ENCODE results near the gene LRRC74A. TPM values are rescaled to one million over a fixed set of nuclear protein-coding genes. Genes with fewer than 3 reads are reported as not detected.

The LRRC74A gene
- total and polyA plus RNA-seq, 9 of the 15 experiments (the other 6 are each of a cell fraction or from before 2014, with no cell fraction given) = not detected

DNA sequence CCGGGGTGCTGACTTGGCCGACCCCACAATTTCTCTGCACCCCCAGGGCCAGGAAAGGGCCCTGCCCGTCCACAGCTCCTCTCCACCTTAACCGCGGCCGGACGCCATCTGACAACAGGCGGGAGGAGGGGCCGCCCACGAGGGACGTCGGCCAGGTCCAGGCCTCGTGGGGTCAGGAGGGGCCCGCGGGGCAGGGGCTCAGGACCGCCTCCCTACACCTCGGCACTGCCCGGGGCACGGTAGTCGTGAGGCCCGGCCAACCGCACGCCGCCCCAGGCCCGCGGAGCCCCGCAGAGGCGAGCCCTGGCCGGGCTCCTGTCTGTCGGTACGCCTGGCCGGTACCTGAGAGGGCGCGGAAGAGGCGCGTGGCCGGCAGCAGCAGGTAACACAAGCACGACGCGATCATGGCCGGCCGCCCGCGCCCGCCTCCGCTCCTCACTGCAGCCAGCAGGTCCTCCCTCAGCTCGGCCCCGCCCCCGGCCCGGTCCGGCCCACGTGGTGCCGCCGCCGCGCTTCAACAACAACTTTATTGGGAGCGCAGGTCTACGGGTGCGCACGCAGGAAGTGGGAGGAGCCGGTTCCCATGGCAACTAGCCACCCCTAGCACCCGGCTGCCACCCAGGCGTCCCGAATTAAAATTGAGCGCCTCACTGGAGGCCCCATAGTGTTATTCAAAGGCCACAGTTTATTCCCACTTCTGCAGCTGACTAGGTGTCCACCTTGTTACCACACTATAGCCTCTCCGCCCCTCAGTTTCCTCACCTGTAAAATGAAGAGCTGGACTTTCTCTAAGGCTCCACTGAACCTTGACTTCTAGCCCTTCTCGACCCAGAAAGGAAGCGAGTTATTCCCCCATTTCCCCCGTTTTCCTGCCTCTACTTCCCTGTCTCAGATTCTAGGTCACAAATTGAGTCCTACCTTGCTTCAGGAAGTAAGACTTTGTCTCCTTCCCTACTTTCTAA is 13.5 kb upstream of the LRRC74A start, which contains the start of gene ANGEL1 (continued):
- TF ChIP-seq MXD1 (CRISPR knock-in tag; IDR thresholded peaks at IDR 0.05; ENCODE audit: borderline replicate concordance, poor library complexity, severe bottlenecking) (peak; percentile 90), PML (IDR thresholded peaks at IDR 0.05; ENCODE audit: low read length) (peak; percentile 40; the same call in 1 of the 2 replicates), ZBTB7A (IDR thresholded peaks at IDR 0.05; ENCODE audit: borderline replicate concordance, control insufficient read depth, low read depth, low read length) (no peak; the same call in 1 of the 2 replicates), RB1 (IDR thresholded peaks at IDR 0.05; ENCODE audit: low read depth) (peak; percentile 94), ZNF592 (IDR thresholded peaks at IDR 0.05) (peak; percentile 48; the same call in 1 of the 2 replicates), HNRNPK (IDR thresholded peaks at IDR 0.05; ENCODE audit: low read depth, low read length, poor library complexity, severe bottlenecking) (no peak), CREB1 (IDR thresholded peaks at IDR 0.05) (peak; percentile 58), CREB1 (CRISPR knock-in tag; IDR thresholded peaks at IDR 0.05) (peak; percentile 67; the same call in 1 of the 2 replicates), SMARCB1 (IDR thresholded peaks at IDR 0.05; ENCODE audit: insufficient read length, low read depth) (no peak), CLOCK (CRISPR knock-in tag; IDR thresholded peaks at IDR 0.05; ENCODE audit: borderline replicate concordance) (no peak), MXI1 (IDR thresholded peaks at IDR 0.05; ENCODE audit: low read depth, low read length) (peak; percentile 94), HDAC1 (IDR thresholded peaks at IDR 0.05) (peak in 1 of 2 experiments; percentile 67; a peak in 1 of 4 replicates), CCNT2 (IDR thresholded peaks at IDR 0.05; ENCODE audit: borderline replicate concordance, extremely low read depth, insufficient read length, low read depth, low read length) (peak; percentile 73), EWSR1 (IDR thresholded peaks at IDR 0.05; ENCODE audit: borderline replicate concordance, low read depth, partially characterized antibody) (no peak), PTBP1 (IDR thresholded peaks at IDR 0.05; ENCODE audit: low read depth, low read length) (no peak)
- TF ChIP-seq, protein P1, sequence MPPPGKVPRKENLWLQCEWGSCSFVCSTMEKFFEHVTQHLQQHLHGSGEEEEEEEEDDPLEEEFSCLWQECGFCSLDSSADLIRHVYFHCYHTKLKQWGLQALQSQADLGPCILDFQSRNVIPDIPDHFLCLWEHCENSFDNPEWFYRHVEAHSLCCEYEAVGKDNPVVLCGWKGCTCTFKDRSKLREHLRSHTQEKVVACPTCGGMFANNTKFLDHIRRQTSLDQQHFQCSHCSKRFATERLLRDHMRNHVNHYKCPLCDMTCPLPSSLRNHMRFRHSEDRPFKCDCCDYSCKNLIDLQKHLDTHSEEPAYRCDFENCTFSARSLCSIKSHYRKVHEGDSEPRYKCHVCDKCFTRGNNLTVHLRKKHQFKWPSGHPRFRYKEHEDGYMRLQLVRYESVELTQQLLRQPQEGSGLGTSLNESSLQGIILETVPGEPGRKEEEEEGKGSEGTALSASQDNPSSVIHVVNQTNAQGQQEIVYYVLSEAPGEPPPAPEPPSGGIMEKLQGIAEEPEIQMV (tag; conservative IDR thresholded peaks at IDR 0.05; ENCODE audit: low read depth) = no peak

Measured in K562 (cell line).